GM19463 (cell line): ENCODE measurements around the gene TTC23L.
A peak's percentile ranks its signal among the peaks of the same experiment; 100 is the strongest.

Experiments
- ATAC-seq: cut with Tn5 transposase; IDR thresholded peaks from one replicate; pipeline ENCODE4 v1.9.1; 2021; ENCODE audit warnings: mild to moderate bottlenecking, moderate library complexity; ENCODE audit not compliant: unreplicated experiment

TTC23L gene

GRCh38 chr5:34867660-34868059, 28.7 kb downstream of the TTC23L start:
- ATAC-seq, result no peak

GRCh38 chr5:34868791-34869190, 29.8 kb downstream of the TTC23L start:
- ATAC-seq, result no peak

GRCh38 chr5:34869256-34869655, 30.3 kb downstream of the TTC23L start:
- no peak for ATAC-seq

GRCh38 chr5:34870382-34870781, 31.4 kb downstream of the TTC23L start:
- ATAC-seq, result no peak

GRCh38 chr5:34876275-34876674, 37.3 kb downstream of the TTC23L start:
- no peak for ATAC-seq

GRCh38 chr5:34881246-34881645, 42.3 kb downstream of the TTC23L start:
- ATAC-seq, result no peak

- no peak for ATAC-seq
Observed at GRCh38 chr5:34886392-34887119, 47.6 kb downstream of the TTC23L start.

- no peak for ATAC-seq
Observed at GRCh38 chr5:34889394-34889793, 50.4 kb downstream of the TTC23L start.

GRCh38 chr5:34891981-34892380, 53.0 kb downstream of the TTC23L start:
- ATAC-seq, result no peak

- no peak for ATAC-seq
Observed at GRCh38 chr5:34892414-34892813, 53.5 kb downstream of the TTC23L start.

GRCh38 chr5:34894716-34895115, 55.8 kb downstream of the TTC23L start:
- no peak for ATAC-seq

GRCh38 chr5:34895641-34896419, 56.9 kb downstream of the TTC23L start:
- no peak for ATAC-seq

- no peak for ATAC-seq
Observed at GRCh38 chr5:34897646-34898045, 58.7 kb downstream of the TTC23L start.

GRCh38 chr5:34898258-34898895, 59.4 kb downstream of the TTC23L start:
- peak; percentile 81 for ATAC-seq

- ATAC-seq, result no peak
Observed at GRCh38 chr5:34899066-34899465, 60.1 kb downstream of the TTC23L start.

- no peak for ATAC-seq
Observed at GRCh38 chr5:34900652-34901051, 61.7 kb downstream of the TTC23L start.

GRCh38 chr5:34903260-34903659, 64.3 kb downstream of the TTC23L start:
- ATAC-seq, result no peak

GRCh38 chr5:34905564-34905963, 66.6 kb downstream of the TTC23L start:
- ATAC-seq, result no peak

GRCh38 chr5:34913072-34913471, 74.1 kb downstream of the TTC23L start:
- no peak for ATAC-seq

GRCh38 chr5:34914671-34915138, 75.7 kb downstream of the TTC23L start:
- peak; percentile 6 for ATAC-seq

GRCh38 chr5:34915139-34915855, 76.3 kb downstream of the TTC23L start, which contains the start of the genes BRIX1 and RAD1:
TSS of gene BRIX1 (plus strand) at chr5:34915711. CDS start at chr5:34915739, 28 bp downstream.
TSS of gene RAD1 (minus strand) at chr5:34915504. CDS start at chr5:34914892, 612 bp downstream.
- ATAC-seq, result peak; percentile 98
